HT1080 (cell line): Measurements from ENCODE around the gene PPP1R1B. TPM values are rescaled to one million over a fixed set of nuclear protein-coding genes. Genes with fewer than 3 reads are reported as not detected.

ENCODE experiments used
- DNase-seq: peaks from one replicate; pipeline ENCODE4 v3.0.0-alpha.2; 2015; ENCODE audit warnings: low read depth
- total RNA-seq: library from RNA; depleted of rRNA; stranded (reverse); fragments of >200 nt; shearing (Covaris generic); gene quantifications from 2 replicates; pipeline ENCODE4 v1.2.3, GENCODE V29; 2014

The PPP1R1B gene
- total RNA-seq, 1 experiment from 2014 or later: not detected

DNA sequence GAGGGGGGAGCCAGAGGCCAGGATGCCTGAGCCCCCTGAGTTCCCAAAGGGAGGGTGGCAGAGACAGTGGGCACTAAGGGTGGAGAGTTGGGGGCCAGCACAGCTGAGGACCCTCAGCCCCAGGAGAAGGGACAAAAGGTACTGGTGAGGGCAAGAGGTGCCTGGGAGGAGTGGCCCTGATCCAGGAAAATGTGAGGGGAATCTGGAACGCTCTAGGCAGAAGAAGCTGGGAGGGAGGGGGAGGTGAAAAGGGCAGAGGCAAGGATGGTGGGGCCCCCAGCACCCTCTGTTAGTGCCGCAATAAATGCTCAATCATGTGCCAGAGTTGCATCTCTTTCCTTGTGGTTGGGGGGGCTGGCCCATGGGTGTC, 39.5 kb downstream of the PPP1R1B start:
- DNase-seq: no peak

DNA sequence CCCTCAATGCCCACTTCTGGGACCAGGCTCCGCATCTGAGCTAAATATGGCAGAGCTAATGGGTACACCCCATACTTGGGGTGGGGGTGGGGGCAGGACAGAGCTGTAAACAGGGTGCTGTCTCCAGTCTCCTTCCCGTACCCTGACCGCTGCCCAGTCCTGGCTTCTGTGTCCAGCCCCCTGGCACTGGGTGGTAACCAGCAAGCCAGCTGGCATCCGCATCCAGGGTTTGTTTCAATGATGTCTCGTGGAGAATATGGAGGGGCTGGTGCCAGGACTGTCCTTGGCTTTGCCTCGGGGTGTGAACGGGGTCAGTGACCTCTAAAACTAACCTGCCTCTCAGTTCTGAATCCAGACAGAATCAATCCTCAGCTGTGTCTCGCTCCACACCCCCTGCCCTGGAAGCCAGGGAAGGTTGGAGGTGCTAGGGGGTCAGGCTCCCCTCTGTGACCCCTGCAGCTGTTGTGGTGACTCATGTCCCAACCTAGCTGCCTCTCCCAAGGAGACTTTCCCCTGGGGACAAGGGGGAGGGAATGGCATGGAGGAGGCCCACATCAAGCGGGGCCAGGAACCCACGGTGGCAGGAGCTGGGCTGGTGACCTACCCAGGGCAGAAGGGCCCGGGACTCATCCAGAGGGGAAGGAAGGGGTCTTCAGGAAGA, 40.0 kb downstream of the PPP1R1B start:
- no peak for DNase-seq

DNA sequence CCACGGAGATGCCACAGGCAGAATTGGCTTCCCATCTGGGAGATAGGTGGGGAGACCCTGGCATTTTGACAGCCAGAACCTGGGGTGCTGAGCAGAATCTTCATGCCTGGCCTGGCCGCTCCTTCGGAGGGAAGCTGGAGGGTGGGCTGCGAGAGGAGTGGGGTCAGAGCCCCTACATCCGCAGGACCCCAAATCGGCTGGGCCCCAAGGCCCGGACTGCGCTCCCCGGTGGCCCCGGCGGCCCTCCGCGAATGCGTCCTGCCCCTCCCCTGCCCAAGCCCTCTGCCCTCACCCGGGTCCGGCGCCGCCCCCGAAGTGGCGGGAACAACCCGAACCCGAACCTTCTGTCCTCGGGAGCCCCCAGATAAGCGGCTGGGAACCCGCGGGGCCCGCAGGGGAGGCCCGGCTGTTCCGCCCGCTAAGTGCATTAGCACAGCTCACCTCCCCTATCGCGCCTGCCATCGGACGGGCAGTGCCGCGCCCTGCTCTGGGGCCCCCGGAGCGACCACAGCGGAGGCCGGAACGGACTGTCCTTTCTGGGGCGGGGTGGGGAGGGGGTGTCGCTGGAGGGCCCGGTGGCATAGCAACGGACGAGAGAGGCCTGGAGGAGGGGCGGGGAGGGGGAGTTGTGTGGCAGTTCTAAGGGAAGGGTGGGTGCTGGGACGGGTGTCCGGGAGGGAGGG, 40.7 kb downstream of the PPP1R1B start:
- no peak for DNase-seq

GRCh38 chr17:39667945-39668924, 41.5 kb downstream of the PPP1R1B start, which contains the start of gene PNMT:
Gene PNMT, plus strand, starts transcription at chr17:39668453. Its CDS starts 23 bp downstream, at chr17:39668476.
- DNase-seq: no peak

DNA sequence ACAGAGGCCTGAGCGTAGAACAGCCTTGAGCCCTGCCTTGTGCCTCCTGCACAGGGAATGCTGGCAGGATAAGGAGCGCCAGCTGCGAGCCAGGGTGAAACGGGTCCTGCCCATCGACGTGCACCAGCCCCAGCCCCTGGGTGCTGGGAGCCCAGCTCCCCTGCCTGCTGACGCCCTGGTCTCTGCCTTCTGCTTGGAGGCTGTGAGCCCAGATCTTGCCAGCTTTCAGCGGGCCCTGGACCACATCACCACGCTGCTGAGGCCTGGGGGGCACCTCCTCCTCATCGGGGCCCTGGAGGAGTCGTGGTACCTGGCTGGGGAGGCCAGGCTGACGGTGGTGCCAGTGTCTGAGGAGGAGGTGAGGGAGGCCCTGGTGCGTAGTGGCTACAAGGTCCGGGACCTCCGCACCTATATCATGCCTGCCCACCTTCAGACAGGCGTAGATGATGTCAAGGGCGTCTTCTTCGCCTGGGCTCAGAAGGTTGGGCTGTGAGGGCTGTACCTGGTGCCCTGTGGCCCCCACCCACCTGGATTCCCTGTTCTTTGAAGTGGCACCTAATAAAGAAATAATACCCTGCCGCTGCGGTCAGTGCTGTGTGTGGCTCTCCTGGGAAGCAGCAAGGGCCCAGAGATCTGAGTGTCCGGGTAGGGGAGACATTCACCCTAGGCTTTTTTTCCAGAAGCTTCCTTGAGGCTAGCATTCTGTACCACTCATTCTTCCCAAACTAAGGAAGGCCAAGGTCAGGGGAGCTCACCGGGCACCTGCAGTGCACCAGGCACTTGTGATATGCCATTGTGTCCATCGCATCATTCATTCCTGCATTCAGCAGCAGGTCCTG, 43.4 kb downstream of the PPP1R1B start:
- no peak for DNase-seq

DNA sequence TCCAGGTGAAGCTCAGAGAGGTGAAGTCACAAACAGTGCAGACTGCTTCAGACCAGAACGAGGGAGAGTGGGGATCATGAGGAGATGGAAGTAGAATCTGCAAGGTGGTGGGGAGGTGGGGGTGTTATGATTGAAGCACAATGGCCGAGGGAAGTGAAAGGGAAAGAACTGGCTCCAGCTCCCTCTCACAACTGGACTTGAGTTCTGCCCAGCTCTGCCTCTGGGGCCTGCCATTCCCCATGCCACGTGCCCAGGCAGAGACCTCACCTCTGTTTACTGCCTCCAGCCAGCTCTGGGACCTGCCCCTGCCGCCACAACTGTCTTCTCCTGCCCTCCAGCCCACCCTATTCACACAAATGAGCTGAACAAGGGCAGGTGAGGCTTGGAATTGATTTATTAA, 44.0 kb downstream of the PPP1R1B start:
- DNase-seq: no peak

GRCh38 chr17:39671651-39672521, 45.1 kb downstream of the PPP1R1B start:
- no peak for DNase-seq

DNA sequence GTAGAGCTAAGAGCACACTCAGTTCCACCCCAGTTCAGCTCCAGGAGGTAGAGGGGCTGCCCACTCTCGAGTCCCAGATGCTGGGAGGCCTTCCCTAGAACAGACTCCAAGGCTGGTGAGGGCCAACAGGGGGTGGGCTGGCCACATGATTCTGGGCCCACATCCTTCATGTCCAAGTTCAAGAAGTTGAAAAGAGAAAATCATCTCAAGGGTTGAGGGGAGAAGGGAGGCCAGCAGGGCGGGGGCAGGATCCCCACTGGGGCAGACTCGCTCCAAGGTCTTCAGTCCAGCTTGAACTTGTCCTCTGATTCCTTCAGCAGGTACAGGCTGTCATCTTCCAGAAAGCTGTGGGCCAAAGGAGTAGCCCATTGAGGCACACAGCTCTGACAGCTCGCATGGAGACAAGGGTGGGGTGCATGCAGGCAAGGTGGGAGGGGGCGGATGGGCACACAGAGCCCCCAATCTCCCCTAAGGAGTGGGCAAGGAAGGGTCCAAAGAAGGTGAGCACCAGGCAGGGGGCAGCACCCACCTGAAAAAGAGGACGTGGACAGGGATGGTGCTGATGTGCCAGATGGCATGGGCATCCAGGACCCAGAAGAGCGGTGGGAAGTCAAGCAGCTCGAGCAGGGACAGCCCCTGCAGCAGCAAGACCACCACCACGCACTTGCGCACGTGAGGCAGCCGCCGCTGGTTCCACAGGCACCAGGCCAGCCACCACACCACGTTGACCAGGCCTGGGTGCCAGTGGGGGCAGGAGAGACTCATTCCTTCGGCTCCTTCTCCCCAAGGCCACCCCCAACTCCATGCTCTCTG, 46.0 kb downstream of the PPP1R1B start:
- DNase-seq: no peak

DNA sequence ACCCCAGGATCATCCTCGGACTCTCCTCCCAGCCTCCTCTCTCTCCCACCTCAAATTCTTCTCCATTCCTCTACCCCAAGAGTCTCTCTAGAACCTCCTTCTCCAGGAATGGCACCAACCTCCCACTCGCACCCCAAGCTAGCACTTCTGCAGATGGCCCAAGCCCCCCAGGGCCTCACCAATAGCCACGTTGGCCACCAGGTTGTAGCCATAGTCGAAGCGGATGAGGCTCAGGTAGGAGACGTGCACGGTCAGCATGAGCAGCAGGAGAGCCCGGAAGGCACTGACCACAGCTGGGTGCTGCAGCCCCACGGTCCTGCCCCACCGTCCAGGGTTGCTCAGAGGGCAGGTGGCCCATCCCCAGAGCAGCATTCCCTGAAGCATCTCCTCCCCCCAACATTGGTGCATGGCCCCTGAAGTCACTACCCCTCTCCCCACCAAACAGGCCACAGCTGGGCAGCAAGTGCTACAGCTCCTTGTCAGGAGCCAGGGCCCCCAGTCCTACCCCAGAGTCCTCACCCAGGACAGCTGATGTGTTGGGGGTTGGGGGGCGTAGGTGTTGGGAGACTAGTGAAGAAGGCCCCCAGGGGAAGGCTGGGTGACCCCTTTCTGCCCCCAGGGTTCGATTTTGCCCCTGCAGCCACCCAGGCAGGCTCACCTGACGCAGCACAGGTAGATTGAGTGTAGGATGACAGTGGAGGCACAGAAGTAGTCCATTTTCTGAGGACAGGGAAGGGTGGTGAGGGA, 46.8 kb downstream of the PPP1R1B start:
- DNase-seq: no peak

DNA sequence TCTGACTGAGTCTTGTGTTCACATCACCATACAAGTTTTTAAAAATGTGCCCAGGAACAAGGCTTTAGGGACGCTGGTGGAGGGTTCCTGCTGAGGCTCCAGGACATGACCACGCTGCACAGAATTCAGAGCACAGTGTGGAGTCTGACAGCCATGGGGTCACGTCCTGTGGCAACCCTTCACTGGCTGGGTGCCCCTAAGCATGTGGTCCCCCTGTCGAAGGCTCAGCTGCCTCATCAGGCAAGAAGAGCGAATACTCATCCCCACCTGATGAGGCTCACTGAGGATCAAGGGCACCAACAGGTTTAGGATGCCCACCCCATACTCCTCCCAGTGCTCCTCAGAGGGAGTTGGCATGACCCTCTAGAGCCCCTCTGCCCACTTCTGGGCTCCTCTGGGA, 47.4 kb downstream of the PPP1R1B start:
- no peak for DNase-seq

GRCh38 chr17:39674702-39675389, 48.1 kb downstream of the PPP1R1B start:
- DNase-seq: no peak

- no peak for DNase-seq
Observed at GRCh38 chr17:39675390-39676082, 48.8 kb downstream of the PPP1R1B start.

GRCh38 chr17:39676198-39676819, 49.6 kb downstream of the PPP1R1B start:
- DNase-seq: no peak

DNA sequence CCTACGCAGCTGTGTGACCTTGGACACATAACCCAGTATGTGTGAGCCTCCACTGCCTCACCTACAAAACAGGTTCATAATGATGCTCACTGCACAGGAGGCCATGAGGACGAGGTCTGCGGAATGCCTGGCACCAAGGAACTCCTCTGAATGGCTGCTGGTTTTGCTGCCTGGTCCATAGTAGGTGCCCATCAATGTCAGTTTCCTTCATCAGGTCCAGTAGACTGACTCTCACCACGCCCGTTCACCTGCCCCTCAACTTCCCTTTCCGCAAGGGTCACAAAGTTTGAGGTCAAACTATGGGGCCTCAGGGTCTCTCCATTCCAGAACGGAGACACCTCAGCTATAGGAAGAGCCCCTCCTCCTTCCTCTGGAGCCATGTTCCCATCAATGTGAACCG, 50.3 kb downstream of the PPP1R1B start:
- no peak for DNase-seq

DNA sequence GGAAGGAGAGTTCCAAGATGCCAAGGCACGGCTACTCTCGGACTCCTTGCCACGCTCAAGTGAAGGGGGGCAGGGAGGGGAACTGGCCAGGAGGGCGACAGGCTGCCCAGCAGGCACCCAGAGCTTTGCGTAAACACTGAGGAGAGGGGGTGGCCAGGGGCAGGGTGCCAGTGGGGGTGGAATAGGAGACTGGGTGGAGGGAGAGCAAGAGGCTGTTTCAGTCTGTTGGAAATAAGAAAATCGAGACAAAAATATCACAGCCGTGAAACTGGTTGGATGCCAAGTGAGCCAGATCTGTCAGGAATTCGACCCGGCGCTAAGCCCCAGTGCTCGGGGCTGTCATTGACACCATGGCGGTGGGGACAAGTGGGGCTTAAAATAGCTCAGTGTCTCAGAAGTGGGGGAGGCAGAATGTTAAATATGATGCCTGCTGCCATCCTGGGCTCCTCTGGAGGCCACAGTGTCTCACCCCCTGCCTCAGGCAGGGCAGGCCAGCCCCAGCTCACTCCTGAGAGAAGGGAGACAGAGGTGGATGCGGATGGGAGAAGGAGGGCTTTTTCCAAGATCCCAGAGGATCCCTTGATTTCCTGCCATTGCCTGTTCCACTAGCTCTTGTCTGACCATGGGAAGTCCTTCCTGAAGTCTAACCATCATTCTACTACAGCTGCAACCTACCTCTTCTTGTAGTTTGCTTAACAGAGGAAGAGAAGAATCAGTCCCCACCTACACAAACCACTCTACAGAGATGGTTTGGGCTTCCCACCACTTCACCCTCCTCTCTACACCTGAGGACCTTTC, 51.0 kb downstream of the PPP1R1B start:
- DNase-seq: no peak
